ENCODE results near the gene PTDSS2. TPM values are rescaled to one million over a fixed set of nuclear protein-coding genes. Genes with fewer than 3 reads are reported as not detected.

Gene PTDSS2
- total and polyA plus RNA-seq, 2 of the 13 experiments (the other 11 are each of a cell fraction or from before 2014, with no cell fraction given), result 21.7 to 26.4 TPM

DNA sequence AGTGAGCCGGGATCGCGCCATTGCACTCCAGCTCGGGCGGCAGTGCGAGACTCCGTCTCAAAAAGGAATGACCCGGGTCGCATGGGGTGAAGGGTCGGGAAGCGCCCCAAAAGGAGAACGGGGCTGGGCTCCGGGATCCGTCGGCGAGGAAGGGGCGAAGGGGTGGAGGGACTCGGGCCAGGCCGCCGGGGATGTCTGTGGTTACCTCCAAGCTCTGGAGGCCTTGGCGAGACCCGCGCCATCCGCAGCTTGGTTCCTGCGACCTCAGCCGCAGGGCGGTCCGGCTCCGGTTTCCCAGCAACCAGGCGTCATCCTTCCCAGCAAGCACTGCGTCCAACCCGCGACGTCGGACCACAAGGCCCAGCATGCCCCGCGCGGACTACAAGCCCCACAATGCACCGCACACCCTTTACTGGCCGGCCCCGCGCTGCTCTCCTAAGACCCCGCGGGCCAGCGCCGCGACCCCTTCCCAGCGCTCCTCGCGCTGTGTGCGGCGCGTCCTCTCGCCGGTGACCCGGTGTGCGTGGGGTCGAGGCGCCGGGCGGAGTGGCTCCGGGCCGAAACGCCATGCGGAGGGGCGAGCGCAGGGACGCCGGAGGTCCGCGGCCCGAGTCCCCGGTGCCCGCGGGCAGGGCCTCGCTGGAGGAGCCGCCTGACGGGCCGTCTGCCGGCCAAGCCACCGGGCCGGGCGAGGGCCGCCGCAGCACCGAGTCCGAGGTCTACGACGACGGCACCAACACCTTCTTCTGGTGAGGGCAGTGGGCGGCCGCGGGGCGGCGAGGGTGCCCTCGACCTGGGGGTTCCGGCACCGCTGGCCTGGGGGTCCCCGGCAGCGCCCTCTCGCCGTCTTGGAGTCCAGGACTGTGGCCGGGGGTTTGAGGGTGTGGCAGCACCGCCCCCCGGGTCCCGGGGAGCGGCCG lies at the start of gene PTDSS2 (continued):
- TF ChIP-seq ATF6 (CRISPR knock-in tag; conservative IDR thresholded peaks at IDR 0.05) (no peak), ZNF547 (CRISPR knock-in tag; IDR thresholded peaks at IDR 0.05) (peak; percentile 86), MAFK (conservative IDR thresholded peaks at IDR 0.05 in 1 of 2, IDR thresholded peaks at IDR 0.05 in 1 of 2; ENCODE audit: low read length in 2 of 2) (no peak), YEATS4 (CRISPR knock-in tag; IDR thresholded peaks at IDR 0.05; ENCODE audit: borderline replicate concordance) (peak; percentile 86; the same call in 1 of the 2 replicates), HIC2 (CRISPR knock-in tag; IDR thresholded peaks at IDR 0.05; ENCODE audit: low read depth) (no peak; the same call in none of the 2 replicates), RXRA (CRISPR knock-in tag; IDR thresholded peaks at IDR 0.05) (peak; percentile 66), ATRX (CRISPR knock-in tag; IDR thresholded peaks at IDR 0.05; ENCODE audit: borderline replicate concordance) (no peak), ZNF121 (CRISPR knock-in tag; IDR thresholded peaks at IDR 0.05) (peak; percentile 50; the same call in 1 of the 2 replicates), GATAD1 (CRISPR knock-in tag; IDR thresholded peaks at IDR 0.05) (peak; percentile 93), TIGD3 (CRISPR knock-in tag; IDR thresholded peaks at IDR 0.05; ENCODE audit: borderline replicate concordance) (no peak), IRF2 (CRISPR knock-in tag; IDR thresholded peaks at IDR 0.05) (peak; percentile 96), HOXD1 (CRISPR knock-in tag; IDR thresholded peaks at IDR 0.05) (no peak), ETS1 (CRISPR knock-in tag; IDR thresholded peaks at IDR 0.05) (peak; percentile 33; the same call in 1 of the 2 replicates), GABPB1 (CRISPR knock-in tag; IDR thresholded peaks at IDR 0.05) (peak; percentile 93), HMG20B (CRISPR knock-in tag; conservative IDR thresholded peaks at IDR 0.05) (no peak), EHMT2 (IDR thresholded peaks at IDR 0.05; ENCODE audit: borderline replicate concordance, low read depth, low read length) (no peak), ZNF251 (CRISPR knock-in tag; IDR thresholded peaks at IDR 0.05) (no peak), ZNF788 (CRISPR knock-in tag; IDR thresholded peaks at IDR 0.05; ENCODE audit: borderline replicate concordance) (peak; percentile 86; the same call in 1 of the 2 replicates), ZNF225 (CRISPR knock-in tag; IDR thresholded peaks at IDR 0.05) (no peak)
- TF ChIP-seq, protein P1, sequence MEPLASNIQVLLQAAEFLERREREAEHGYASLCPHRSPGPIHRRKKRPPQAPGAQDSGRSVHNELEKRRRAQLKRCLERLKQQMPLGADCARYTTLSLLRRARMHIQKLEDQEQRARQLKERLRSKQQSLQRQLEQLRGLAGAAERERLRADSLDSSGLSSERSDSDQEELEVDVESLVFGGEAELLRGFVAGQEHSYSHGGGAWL (CRISPR knock-in tag; IDR thresholded peaks at IDR 0.05), result peak; percentile 56; the same call in 1 of the 2 replicates
- TF ChIP-seq, protein P2, sequence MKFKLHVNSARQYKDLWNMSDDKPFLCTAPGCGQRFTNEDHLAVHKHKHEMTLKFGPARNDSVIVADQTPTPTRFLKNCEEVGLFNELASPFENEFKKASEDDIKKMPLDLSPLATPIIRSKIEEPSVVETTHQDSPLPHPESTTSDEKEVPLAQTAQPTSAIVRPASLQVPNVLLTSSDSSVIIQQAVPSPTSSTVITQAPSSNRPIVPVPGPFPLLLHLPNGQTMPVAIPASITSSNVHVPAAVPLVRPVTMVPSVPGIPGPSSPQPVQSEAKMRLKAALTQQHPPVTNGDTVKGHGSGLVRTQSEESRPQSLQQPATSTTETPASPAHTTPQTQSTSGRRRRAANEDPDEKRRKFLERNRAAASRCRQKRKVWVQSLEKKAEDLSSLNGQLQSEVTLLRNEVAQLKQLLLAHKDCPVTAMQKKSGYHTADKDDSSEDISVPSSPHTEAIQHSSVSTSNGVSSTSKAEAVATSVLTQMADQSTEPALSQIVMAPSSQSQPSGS (CRISPR knock-in tag; IDR thresholded peaks at IDR 0.05), result peak; percentile 80
